Common myeloid progenitor, CD34-positive (primary cell): ENCODE results near the gene SECISBP2.
"Not testable (repeated sequence)": the region's sequence is repeated elsewhere in the genome, so short reads cannot be mapped to it uniquely, and the experiment has no call there.

Experiments used
- CTCF ChIA-PET: fragments of 350-600 bp; sonication (Branson Sonifier 250); formaldehyde crosslinking; loops from one replicate; lab custom pipeline; 2021; ENCODE audit warnings: antibody characterized with exemption; lab: Charles Lee
- POLR2A ChIA-PET: fragments of 350-600 bp; sonication (Branson Sonifier 250); formaldehyde crosslinking; loops from one replicate; lab custom pipeline; 2021; ENCODE audit warnings: antibody characterized with exemption; lab: Charles Lee
- DNase-seq, 3 donors: peaks; one replicate each; pipeline versions ENCODE4 v3.0.0 to v3.0.0-alpha.2; 2013
- H3K27ac ChIP-seq, 2 experiments: 1 replicate in 1 of 2; 2 replicates in 1 of 2; pipeline ENCODE4 v1.7.0; 2013; ENCODE audit warnings: inconsistent platforms in 2 of 2, low read length in 2 of 2, mild to moderate bottlenecking in 2 of 2, low read depth in 1 of 2, moderate library complexity in 1 of 2; ENCODE audit not compliant: severe bottlenecking in 2 of 2, insufficient read depth in 1 of 2, poor library complexity in 1 of 2
- H3K27me3 ChIP-seq, 5 experiments: replicated peaks in 2 of 5; 1 replicate in 3 of 5; 2 replicates in 2 of 5; pipeline versions ENCODE4 v1.6.1 to v1.7.0; 2013; ENCODE audit warnings: low read length in 4 of 5, mild to moderate bottlenecking in 2 of 5, moderate library complexity in 2 of 5, inconsistent platforms in 1 of 5; ENCODE audit not compliant: insufficient read depth in 5 of 5, control insufficient read depth in 4 of 5
- H3K36me3 ChIP-seq, 4 experiments: 1 replicate in 2 of 4; 2 replicates in 2 of 4; pipeline versions ENCODE4 v1.6.1 to v1.7.0; 2013; ENCODE audit warnings: low read length in 3 of 4, control low read depth in 1 of 4, mild to moderate bottlenecking in 1 of 4; ENCODE audit not compliant: control insufficient read depth in 4 of 4, insufficient read depth in 4 of 4
- H3K4me1 ChIP-seq, 4 experiments: 1 replicate in 3 of 4; 2 replicates in 1 of 4; pipeline versions ENCODE4 v1.6.1 to v1.7.1; 2013; ENCODE audit warnings: low read length in 3 of 4, mild to moderate bottlenecking in 3 of 4, control low read depth in 1 of 4, inconsistent platforms in 1 of 4, moderate library complexity in 1 of 4; ENCODE audit not compliant: control insufficient read depth in 4 of 4, insufficient read depth in 4 of 4; ENCODE audit errors: control extremely low read depth in 1 of 4
- H3K4me3 ChIP-seq, 7 experiments: 1 replicate in 4 of 7; 2 replicates in 3 of 7; pipeline versions ENCODE4 v1.5.1 to v1.7.0; 2013; ENCODE audit warnings: mild to moderate bottlenecking in 7 of 7, low read length in 6 of 7, moderate library complexity in 6 of 7, inconsistent platforms in 2 of 7, low read depth in 2 of 7, control low read depth in 1 of 7; ENCODE audit not compliant: insufficient read depth in 4 of 7, control insufficient read depth in 1 of 7; ENCODE audit errors: extremely low read depth in 1 of 7
- H3K9me3 ChIP-seq, 5 experiments: 1 replicate in 4 of 5; 2 replicates in 1 of 5; pipeline versions ENCODE4 v1.6.1 to v1.7.1; 2013; ENCODE audit warnings: low read length in 4 of 5, mild to moderate bottlenecking in 2 of 5, inconsistent platforms in 1 of 5, low read depth in 1 of 5, moderate library complexity in 1 of 5; ENCODE audit not compliant: control insufficient read depth in 4 of 5, insufficient read depth in 2 of 5; ENCODE audit errors: control extremely low read depth in 1 of 5
- whole genome bisulfite sequencing: methylation state at CpG from one replicate; pipeline ENCODE4 v1.1.5; 2013; ENCODE audit not compliant: insufficient coverage; 5-methylcytosine and 5-hydroxymethylcytosine counted together

SECISBP2 gene

DNA sequence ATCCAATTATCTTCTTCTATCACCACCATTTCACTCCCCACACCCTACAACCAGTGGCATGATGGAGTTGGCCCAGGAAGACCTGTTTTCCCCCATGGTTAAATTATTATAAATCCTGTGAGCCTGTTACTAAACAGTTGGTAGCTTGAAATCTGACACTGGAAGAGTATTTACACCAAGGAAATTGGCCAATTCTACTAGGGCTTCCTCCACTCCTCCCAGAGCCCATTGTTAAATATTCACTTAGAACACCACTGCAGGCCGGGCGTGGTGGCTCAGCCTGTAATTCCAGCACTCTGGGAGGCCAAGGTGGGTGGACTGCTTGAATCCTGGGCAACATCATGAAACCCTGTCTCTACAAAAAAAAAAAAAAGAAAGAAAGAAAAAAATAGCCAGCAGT, 39.7 kb upstream of the SECISBP2 start:
- Histone ChIP-seq H3K27me3 (peaks cover 0 to 5% (median 0%) of the 10 kb centered on the region in 5 experiments), H3K4me1 (peaks cover 0 to 15% (median 10%) of the 10 kb centered on the region in 4 experiments), H3K27ac (no peak overlapping the region), H3K36me3 (no peaks in the 10 kb centered on the region), H3K4me3 (no peak overlapping the region), H3K9me3 (peaks cover 4 to 25% (median 13%) of the 10 kb centered on the region in 5 experiments)
- no CpG with 5 or more reads among the region's 2 CpGs for WGBS
- ChIA-PET POLR2A (interaction anchor here (2.2 kb wide), 1 partner anchor 32 kb away, joined by 11 read pairs; the partner anchor contains the start of gene CKS2), CTCF (interaction anchor here (0.6 to 2.1 kb wide), 5 partner anchors 9 to 1327 kb away, joined by 3 to 6 read pairs (median 3); no protein-coding TSS in a partner anchor)
- DNase-seq = no peak

GRCh38 chr9:89278997-89279739, 39.1 kb upstream of the SECISBP2 start:
- Histone ChIP-seq H3K36me3 (no peaks in the 10 kb centered on the region), H3K4me3 (no peak overlapping the region), H3K9me3 (peaks cover 2 to 19% (median 11%) of the 10 kb centered on the region in 5 experiments), H3K27ac (no peak overlapping the region), H3K4me1 (peaks cover 0 to 15% (median 10%) of the 10 kb centered on the region in 4 experiments), H3K27me3 (peaks cover 0 to 5% (median 0%) of the 10 kb centered on the region in 5 experiments)
- POLR2A ChIA-PET = interaction anchor here (2.2 kb wide), 1 partner anchor 31 kb away, joined by 11 read pairs; the partner anchor contains the start of gene CKS2
- CTCF ChIA-PET = interaction anchor here (0.9 to 2.1 kb wide), 5 partner anchors 14 to 1327 kb away, joined by 3 to 6 read pairs (median 3); no protein-coding TSS in a partner anchor
- peak; percentile 43 to 63 (median 57) for DNase-seq
- 0% methylated on average over 2 of the region's 5 CpGs for WGBS

DNA sequence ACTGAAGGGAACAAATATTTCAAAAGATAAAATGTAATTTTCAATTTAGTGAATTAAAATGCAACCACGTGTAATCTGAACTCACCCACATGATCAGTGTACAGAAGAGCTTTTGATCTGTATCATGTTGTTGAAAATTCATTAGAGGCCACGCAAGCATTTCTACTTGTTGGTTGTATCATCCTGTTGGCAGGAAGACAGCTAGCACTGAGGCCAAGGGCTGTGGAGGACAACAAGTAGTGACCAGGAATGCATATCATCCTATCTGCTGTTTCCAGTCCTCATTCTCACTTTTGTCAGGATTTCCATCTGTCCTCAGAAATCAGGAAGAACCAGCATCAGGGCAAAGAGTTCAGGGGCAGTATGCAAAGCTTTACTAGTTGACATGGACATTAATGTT, 37.2 kb upstream of the SECISBP2 start:
- DNase-seq = no peak
- CTCF ChIA-PET = no interaction called here
- H3K27ac ChIP-seq = no peak overlapping the region
- peaks cover 0 to 15% (median 10%) of the 10 kb centered on the region in 4 experiments for H3K4me1 ChIP-seq
- POLR2A ChIA-PET = no interaction called here
- H3K36me3 ChIP-seq = no peaks in the 10 kb centered on the region
- H3K9me3 ChIP-seq = peaks cover 0 to 2% (median 0%) of the 10 kb centered on the region in 5 experiments
- WGBS = 81% methylated on average over 2 of the region's 2 CpGs
- peaks cover 0 to 5% (median 0%) of the 10 kb centered on the region in 5 experiments for H3K27me3 ChIP-seq
- H3K4me3 ChIP-seq = no peak overlapping the region

DNA sequence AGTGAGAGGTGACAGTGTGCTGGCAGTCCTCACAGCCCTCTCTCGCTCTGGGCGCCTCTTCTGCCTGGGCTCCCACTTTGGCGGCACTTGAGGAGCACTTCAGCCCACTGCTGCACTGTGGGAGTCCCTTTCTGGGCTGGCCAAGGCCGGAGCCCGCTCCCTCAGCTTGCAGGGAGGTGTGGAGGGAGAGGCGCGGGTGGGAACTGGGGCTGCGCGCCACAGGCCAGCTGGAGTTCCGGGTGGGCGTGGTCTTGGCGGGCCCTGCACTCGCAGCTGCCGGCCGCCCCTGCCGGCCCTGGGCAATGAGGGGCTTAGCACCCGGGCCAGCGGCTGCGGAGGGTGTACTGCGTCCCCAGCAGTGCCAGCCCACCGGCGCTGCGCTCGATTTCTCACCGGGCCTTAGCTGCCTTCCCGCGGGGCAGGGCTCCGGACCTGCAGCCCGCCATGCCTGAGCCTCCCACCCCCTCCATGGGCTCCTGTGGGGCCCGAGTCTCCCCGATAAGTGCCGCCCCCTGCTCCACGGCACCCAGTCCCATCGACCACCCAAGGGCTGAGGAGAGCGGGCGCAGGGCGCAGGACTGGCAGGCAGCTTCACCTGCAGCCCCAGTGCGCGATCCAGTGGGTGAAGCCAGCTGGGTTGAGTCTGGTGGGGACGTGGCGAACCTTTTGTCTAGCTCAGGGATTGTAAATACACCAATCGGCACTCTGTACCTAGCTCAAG, 35.9 kb upstream of the SECISBP2 start:
- H3K36me3 ChIP-seq, H3K27ac ChIP-seq, H3K27me3 ChIP-seq, H3K9me3 ChIP-seq, POLR2A ChIA-PET: not testable (repeated sequence)
- 69% methylated on average over 24 of the region's 42 CpGs for WGBS
- CTCF ChIA-PET = interaction anchor here (1.3 kb wide), 1 partner anchor 13 kb away, joined by 3 read pairs; no protein-coding TSS in a partner anchor
- peak overlapping the region in 2 of 7 experiments; percentile 11 to 64 for H3K4me3 ChIP-seq
- H3K4me1 ChIP-seq = peaks cover 0 to 15% (median 10%) of the 10 kb centered on the region in 4 experiments
- DNase-seq = peak in 1 of 3 donors; percentile 22

DNA sequence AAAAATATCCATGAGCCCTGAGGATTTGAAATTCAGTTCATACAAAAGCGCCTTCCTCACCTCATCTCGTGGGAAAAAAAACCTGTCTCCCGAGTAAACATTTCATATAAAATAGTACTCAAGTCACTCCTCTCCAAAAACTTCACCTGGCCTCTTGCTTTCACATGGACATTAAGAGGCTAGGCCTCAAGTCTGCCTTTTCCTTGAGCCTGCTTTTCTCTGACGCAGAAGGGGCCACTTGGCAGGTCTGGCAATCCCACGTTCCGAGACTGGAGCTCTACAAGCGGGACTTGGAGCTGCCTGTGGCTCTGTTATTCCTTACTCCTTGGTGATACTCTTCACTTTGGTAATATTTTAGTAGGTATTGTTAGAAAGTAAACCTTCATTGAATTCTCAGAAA, 34.2 kb upstream of the SECISBP2 start:
- H3K27ac ChIP-seq = no peak overlapping the region
- H3K9me3 ChIP-seq = no peaks in the 10 kb centered on the region
- peaks cover 0 to 5% (median 0%) of the 10 kb centered on the region in 5 experiments for H3K27me3 ChIP-seq
- POLR2A ChIA-PET = no interaction called here
- no peaks in the 10 kb centered on the region for H3K36me3 ChIP-seq
- peaks cover 0 to 8% (median 5%) of the 10 kb centered on the region in 4 experiments for H3K4me1 ChIP-seq
- no peak for DNase-seq
- CTCF ChIA-PET = no interaction called here
- H3K4me3 ChIP-seq = no peak overlapping the region
- WGBS = 100% methylated on average over 3 of the region's 7 CpGs

DNA sequence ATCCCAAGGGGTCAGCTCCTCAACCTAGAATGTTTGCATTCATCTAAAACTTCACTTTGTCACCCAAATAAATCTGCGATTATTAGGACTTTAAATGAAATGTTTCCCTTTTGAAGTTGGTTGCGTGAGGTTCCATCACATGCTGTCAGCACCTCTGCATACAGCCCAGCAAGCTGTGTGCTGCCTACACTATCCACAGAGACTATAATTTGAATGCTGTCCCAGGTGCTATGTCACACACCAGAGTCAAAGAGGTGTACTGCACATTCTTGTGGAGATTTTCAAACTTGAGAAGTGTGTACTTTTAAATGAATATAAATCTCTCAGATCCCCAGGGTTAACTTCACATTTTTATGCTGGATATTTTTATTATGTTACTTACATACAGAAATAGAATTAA, 26.6 kb upstream of the SECISBP2 start:
- WGBS = 92% methylated on average over 2 of the region's 2 CpGs
- ChIA-PET POLR2A (no interaction called here), CTCF (interaction anchor here (1.6 kb wide), 1 partner anchor 14 kb away, joined by 3 read pairs; no protein-coding TSS in a partner anchor)
- Histone ChIP-seq H3K27me3 (no peaks in the 10 kb centered on the region), H3K9me3 (peaks cover 0 to 4% (median 0%) of the 10 kb centered on the region in 5 experiments), H3K4me1 (no peaks in the 10 kb centered on the region), H3K36me3 (no peaks in the 10 kb centered on the region), H3K27ac (no peak overlapping the region), H3K4me3 (no peak overlapping the region)
- DNase-seq = no peak
